ENCODE measurements around the gene MAPT. TPM values are rescaled to one million over a fixed set of nuclear protein-coding genes. Genes with fewer than 3 reads are reported as not detected.

Gene MAPT
- total RNA-seq, 1 experiment from 2014 or later: 3.6 TPM

DNA sequence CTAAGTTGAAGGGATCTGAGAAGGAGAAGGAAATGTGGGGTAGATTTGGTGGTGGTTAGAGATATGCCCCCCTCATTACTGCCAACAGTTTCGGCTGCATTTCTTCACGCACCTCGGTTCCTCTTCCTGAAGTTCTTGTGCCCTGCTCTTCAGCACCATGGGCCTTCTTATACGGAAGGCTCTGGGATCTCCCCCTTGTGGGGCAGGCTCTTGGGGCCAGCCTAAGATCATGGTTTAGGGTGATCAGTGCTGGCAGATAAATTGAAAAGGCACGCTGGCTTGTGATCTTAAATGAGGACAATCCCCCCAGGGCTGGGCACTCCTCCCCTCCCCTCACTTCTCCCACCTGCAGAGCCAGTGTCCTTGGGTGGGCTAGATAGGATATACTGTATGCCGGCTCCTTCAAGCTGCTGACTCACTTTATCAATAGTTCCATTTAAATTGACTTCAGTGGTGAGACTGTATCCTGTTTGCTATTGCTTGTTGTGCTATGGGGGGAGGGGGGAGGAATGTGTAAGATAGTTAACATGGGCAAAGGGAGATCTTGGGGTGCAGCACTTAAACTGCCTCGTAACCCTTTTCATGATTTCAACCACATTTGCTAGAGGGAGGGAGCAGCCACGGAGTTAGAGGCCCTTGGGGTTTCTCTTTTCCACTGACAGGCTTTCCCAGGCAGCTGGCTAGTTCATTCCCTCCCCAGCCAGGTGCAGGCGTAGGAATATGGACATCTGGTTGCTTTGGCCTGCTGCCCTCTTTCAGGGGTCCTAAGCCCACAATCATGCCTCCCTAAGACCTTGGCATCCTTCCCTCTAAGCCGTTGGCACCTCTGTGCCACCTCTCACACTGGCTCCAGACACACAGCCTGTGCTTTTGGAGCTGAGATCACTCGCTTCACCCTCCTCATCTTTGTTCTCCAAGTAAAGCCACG lies 133.0 kb downstream of the MAPT start:
- Histone ChIP-seq H3K4me2 (ENCODE audit: low read length) (no peak overlapping the region), H3K4me1 (ENCODE audit: insufficient read depth, low read length) (no peaks in the 10 kb centered on the region), H3K9me3 (ENCODE audit: low read length) (no peaks in the 10 kb centered on the region), H3K9ac (ENCODE audit: low read length) (no peak overlapping the region), H3K79me2 (ENCODE audit: low read length) (no peaks in the 10 kb centered on the region), H3F3A (ENCODE audit: low read length, unreplicated experiment) (no peaks in the 10 kb centered on the region), H3K9me2 (replicated peaks; ENCODE audit: low read length) (no peaks in the 10 kb centered on the region), H4K20me1 (ENCODE audit: low read length) (no peaks in the 10 kb centered on the region), H2AFZ (ENCODE audit: low read length) (no peak overlapping the region), H3K36me3 (ENCODE audit: low read depth, low read length) (peaks cover 33% of the 10 kb centered on the region), H3K27ac (ENCODE audit: low read length) (no peak overlapping the region), H3K27me3 (ENCODE audit: low read length) (no peaks in the 10 kb centered on the region), H3K4me3 (ENCODE audit: low read length) (no peak overlapping the region)
- no peak for DNase-seq
- BruUV-seq (replicated peaks): TSS peak; percentile 2
- intact Hi-C loops (cut with micrococcal nuclease): no loop called here
- POLR2A ChIA-PET (ENCODE audit: unreplicated experiment): no interaction called here
- no peak for ATAC-seq
- CTCF ChIA-PET: no interaction called here
- TF ChIP-seq, protein P1, sequence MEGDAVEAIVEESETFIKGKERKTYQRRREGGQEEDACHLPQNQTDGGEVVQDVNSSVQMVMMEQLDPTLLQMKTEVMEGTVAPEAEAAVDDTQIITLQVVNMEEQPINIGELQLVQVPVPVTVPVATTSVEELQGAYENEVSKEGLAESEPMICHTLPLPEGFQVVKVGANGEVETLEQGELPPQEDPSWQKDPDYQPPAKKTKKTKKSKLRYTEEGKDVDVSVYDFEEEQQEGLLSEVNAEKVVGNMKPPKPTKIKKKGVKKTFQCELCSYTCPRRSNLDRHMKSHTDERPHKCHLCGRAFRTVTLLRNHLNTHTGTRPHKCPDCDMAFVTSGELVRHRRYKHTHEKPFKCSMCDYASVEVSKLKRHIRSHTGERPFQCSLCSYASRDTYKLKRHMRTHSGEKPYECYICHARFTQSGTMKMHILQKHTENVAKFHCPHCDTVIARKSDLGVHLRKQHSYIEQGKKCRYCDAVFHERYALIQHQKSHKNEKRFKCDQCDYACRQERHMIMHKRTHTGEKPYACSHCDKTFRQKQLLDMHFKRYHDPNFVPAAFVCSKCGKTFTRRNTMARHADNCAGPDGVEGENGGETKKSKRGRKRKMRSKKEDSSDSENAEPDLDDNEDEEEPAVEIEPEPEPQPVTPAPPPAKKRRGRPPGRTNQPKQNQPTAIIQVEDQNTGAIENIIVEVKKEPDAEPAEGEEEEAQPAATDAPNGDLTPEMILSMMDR (conservative IDR thresholded peaks at IDR 0.05; ENCODE audit: low read depth, low read length): no peak
- TF ChIP-seq EZH2 (IDR thresholded peaks at IDR 0.05; ENCODE audit: low read length, unreplicated experiment): no peak
- no peak for TF ChIP-seq EZH2phosphoT487 (IDR thresholded peaks at IDR 0.05; ENCODE audit: borderline replicate concordance, low read length)

DNA sequence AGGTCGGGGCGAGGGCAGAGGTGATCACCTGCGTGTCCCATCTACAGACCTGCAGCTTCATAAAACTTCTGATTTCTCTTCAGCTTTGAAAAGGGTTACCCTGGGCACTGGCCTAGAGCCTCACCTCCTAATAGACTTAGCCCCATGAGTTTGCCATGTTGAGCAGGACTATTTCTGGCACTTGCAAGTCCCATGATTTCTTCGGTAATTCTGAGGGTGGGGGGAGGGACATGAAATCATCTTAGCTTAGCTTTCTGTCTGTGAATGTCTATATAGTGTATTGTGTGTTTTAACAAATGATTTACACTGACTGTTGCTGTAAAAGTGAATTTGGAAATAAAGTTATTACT lies 133.6 kb downstream of the MAPT start:
- no peak overlapping the region for H3K9ac ChIP-seq (ENCODE audit: low read length)
- H3K79me2 ChIP-seq (ENCODE audit: low read length): no peaks in the 10 kb centered on the region
- no peaks in the 10 kb centered on the region for H3K9me3 ChIP-seq (ENCODE audit: low read length)
- H3F3A ChIP-seq (ENCODE audit: low read length, unreplicated experiment): no peaks in the 10 kb centered on the region
- no peak overlapping the region for H2AFZ ChIP-seq (ENCODE audit: low read length)
- H3K4me3 ChIP-seq (ENCODE audit: low read length): no peak overlapping the region
- intact Hi-C loops (cut with micrococcal nuclease): no loop called here
- no peak overlapping the region for H3K4me2 ChIP-seq (ENCODE audit: low read length)
- no peak for TF ChIP-seq EZH2 (IDR thresholded peaks at IDR 0.05; ENCODE audit: low read length, unreplicated experiment)
- TF ChIP-seq EZH2phosphoT487 (IDR thresholded peaks at IDR 0.05; ENCODE audit: borderline replicate concordance, low read length): no peak
- TF ChIP-seq, protein P1 (conservative IDR thresholded peaks at IDR 0.05; ENCODE audit: low read depth, low read length): no peak
- ATAC-seq (no peak), DNase-seq (no peak)
- no peaks in the 10 kb centered on the region for H3K27me3 ChIP-seq (ENCODE audit: low read length)
- H4K20me1 ChIP-seq (ENCODE audit: low read length): no peaks in the 10 kb centered on the region
- ChIA-PET POLR2A (ENCODE audit: unreplicated experiment) (no interaction called here), CTCF (no interaction called here)
- peaks cover 38% of the 10 kb centered on the region for H3K36me3 ChIP-seq (ENCODE audit: low read depth, low read length)
- H3K9me2 ChIP-seq (replicated peaks; ENCODE audit: low read length): no peaks in the 10 kb centered on the region
- no peaks in the 10 kb centered on the region for H3K4me1 ChIP-seq (ENCODE audit: insufficient read depth, low read length)
- no peak overlapping the region for H3K27ac ChIP-seq (ENCODE audit: low read length)
- BruUV-seq (replicated peaks): no TSS peak

DNA sequence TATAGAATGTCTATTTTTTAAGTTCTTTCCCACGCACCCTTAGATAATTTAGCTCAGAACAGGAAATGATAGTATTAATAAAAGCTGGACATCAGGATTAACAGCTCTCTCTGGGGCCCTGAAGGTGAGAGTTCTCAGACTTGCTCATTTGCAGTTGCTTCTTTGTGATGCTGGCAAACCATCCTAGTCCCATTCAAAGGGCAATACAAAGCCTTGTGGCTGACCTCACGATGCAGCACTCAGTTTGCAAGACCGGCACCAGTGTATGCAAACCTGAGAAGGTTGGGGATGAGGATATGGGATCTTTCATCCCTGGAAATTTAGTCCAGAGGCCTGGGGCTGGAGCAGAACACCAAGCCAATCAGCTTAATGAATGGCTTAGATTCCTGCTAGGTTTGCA lies 134.0 kb downstream of the MAPT start:
- no peak for TF ChIP-seq EZH2phosphoT487 (IDR thresholded peaks at IDR 0.05; ENCODE audit: borderline replicate concordance, low read length)
- TF ChIP-seq EZH2 (IDR thresholded peaks at IDR 0.05; ENCODE audit: low read length, unreplicated experiment): no peak
- TF ChIP-seq, protein P1 (conservative IDR thresholded peaks at IDR 0.05; ENCODE audit: low read depth, low read length): no peak
- CTCF ChIA-PET: no interaction called here

More for the DNA sequence above, 134.0 kb downstream of the MAPT start:
- ATAC-seq (no peak), DNase-seq (no peak)
- Histone ChIP-seq H3F3A (ENCODE audit: low read length, unreplicated experiment) (no peaks in the 10 kb centered on the region), H3K27me3 (ENCODE audit: low read length) (no peaks in the 10 kb centered on the region), H3K9me2 (replicated peaks; ENCODE audit: low read length) (no peaks in the 10 kb centered on the region), H3K4me2 (ENCODE audit: low read length) (no peak overlapping the region), H3K79me2 (ENCODE audit: low read length) (no peaks in the 10 kb centered on the region), H3K4me1 (ENCODE audit: insufficient read depth, low read length) (no peaks in the 10 kb centered on the region), H3K27ac (ENCODE audit: low read length) (no peak overlapping the region), H3K4me3 (ENCODE audit: low read length) (no peak overlapping the region), H3K36me3 (ENCODE audit: low read depth, low read length) (peaks cover 38% of the 10 kb centered on the region; the same call in 1 of the 2 replicates), H3K9me3 (ENCODE audit: low read length) (no peaks in the 10 kb centered on the region), H2AFZ (ENCODE audit: low read length) (no peak overlapping the region), H3K9ac (ENCODE audit: low read length) (no peak overlapping the region), H4K20me1 (ENCODE audit: low read length) (no peaks in the 10 kb centered on the region)
- POLR2A ChIA-PET (ENCODE audit: unreplicated experiment): no interaction called here
- intact Hi-C loops (cut with micrococcal nuclease): no loop called here
- BruUV-seq (replicated peaks): no TSS peak

Measured in PC-3 (cell line).